Measurements from ENCODE around the gene PLK5.

PLK5 gene

GRCh38 chr19:1524287-1524971, 552 bp downstream of the PLK5 start:
- H3K27me3 ChIP-seq (ENCODE audit: insufficient read depth, poor library complexity, severe bottlenecking): peaks cover 22% of the 10 kb centered on the region
- DNase-seq (ENCODE audit: low read depth in 1 of 2, low spot score in 1 of 2): no peak
- no peak overlapping the region for H3K4me3 ChIP-seq (replicated peaks; ENCODE audit: insufficient read depth, low read length)
- H3K27ac ChIP-seq (replicated peaks): no peak overlapping the region
- TF ChIP-seq SPI1 (IDR thresholded peaks at IDR 0.05; ENCODE audit: borderline replicate concordance, low read depth) (no peak), REST (IDR thresholded peaks at IDR 0.05; ENCODE audit: insufficient replicate concordance, low read depth) (no peak)

- Histone ChIP-seq H3K27ac (replicated peaks) (no peak overlapping the region), H3K27me3 (ENCODE audit: insufficient read depth, poor library complexity, severe bottlenecking) (peaks cover 22% of the 10 kb centered on the region), H3K4me3 (replicated peaks; ENCODE audit: insufficient read depth, low read length) (no peak overlapping the region)
- DNase-seq (ENCODE audit: low read depth in 1 of 2, low spot score in 1 of 2): no peak
- TF ChIP-seq SPI1 (IDR thresholded peaks at IDR 0.05; ENCODE audit: borderline replicate concordance, low read depth) (no peak), POLR2AphosphoS5 (IDR thresholded peaks at IDR 0.05; ENCODE audit: low read depth) (no peak), CTCF (IDR thresholded peaks at IDR 0.05; ENCODE audit: insufficient read depth, low read length) (no peak), GABPA (IDR thresholded peaks at IDR 0.05; ENCODE audit: low read depth) (no peak), REST (IDR thresholded peaks at IDR 0.05; ENCODE audit: insufficient replicate concordance, low read depth) (no peak)
Measured at GRCh38 chr19:1524972-1525325, 1.1 kb downstream of the PLK5 start.

- Histone ChIP-seq H3K4me3 (replicated peaks; ENCODE audit: insufficient read depth, low read length) (no peak overlapping the region), H3K27ac (replicated peaks) (no peak overlapping the region), H3K27me3 (ENCODE audit: insufficient read depth, poor library complexity, severe bottlenecking) (peaks cover 22% of the 10 kb centered on the region)
- no peak for TF ChIP-seq GABPA (IDR thresholded peaks at IDR 0.05; ENCODE audit: low read depth)
- TF ChIP-seq CTCF (IDR thresholded peaks at IDR 0.05; ENCODE audit: insufficient read depth, low read length): no peak
- TF ChIP-seq SPI1 (IDR thresholded peaks at IDR 0.05; ENCODE audit: borderline replicate concordance, low read depth): no peak
- no peak for TF ChIP-seq REST (IDR thresholded peaks at IDR 0.05; ENCODE audit: insufficient replicate concordance, low read depth)
- TF ChIP-seq POLR2AphosphoS5 (IDR thresholded peaks at IDR 0.05; ENCODE audit: low read depth): no peak
- no peak for DNase-seq (ENCODE audit: low read depth in 1 of 2, low spot score in 1 of 2)
Measured at GRCh38 chr19:1525343-1525742, 1.5 kb downstream of the PLK5 start.

Measured in HL-60 (cell line).